Ishikawa (cell line): ENCODE measurements around the gene PRKCB.

Experiments
- FOXM1 ChIP-seq: IDR thresholded peaks from 2 replicates; pipeline ENCODE4 v1.6.1; 2012; ENCODE audit warnings: low read depth, borderline replicate concordance
- TCF12 ChIP-seq: IDR thresholded peaks from 2 replicates; pipeline ENCODE4 v1.6.1; 2012; ENCODE audit warnings: low read depth
- TF ChIP-seq, protein P1 (sequence below): IDR thresholded peaks from 2 replicates; pipeline ENCODE4 v1.6.1; 2012

DNA sequence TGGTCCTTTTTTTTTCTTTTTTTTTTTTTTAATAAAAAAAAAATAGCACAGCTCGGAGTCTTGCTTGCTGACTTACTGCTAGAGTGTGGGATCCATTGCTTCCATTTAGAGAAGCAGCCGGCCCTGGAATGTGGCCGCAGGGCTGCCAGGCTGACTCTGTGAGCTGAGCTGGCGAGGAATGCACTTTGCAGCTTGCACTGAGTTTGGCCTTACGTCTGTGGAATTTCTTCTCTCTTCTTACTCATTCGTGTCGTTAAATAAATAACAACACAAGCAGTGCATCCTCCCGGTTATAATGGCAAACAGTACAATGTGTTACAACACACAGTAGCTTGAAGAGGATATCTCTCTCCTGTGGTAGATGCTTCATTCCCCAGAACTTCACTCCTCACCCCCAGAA, 69.2 kb downstream of the PRKCB start:
- TF ChIP-seq TCF12 (no peak), FOXM1 (no peak)
- TF ChIP-seq, protein P1, sequence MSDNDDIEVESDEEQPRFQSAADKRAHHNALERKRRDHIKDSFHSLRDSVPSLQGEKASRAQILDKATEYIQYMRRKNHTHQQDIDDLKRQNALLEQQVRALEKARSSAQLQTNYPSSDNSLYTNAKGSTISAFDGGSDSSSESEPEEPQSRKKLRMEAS, result no peak
